ENCODE results near the gene EPC2. TPM values are rescaled to one million over a fixed set of nuclear protein-coding genes. Genes with fewer than 3 reads are reported as not detected.

EPC2 gene
- total RNA-seq, 1 experiment from 2014 or later: 19.6 TPM

GRCh38 chr2:148720501-148721001 lies 76.0 kb downstream of the EPC2 start:
- no peak overlapping the region for H3K27ac ChIP-seq (ENCODE audit: low read depth, low read length)
- intact Hi-C loops (cut with micrococcal nuclease): loop anchor here (1.0 kb wide), 1 partner anchor 11 kb away; no protein-coding TSS in a partner anchor
- H3K9me3 ChIP-seq (ENCODE audit: control insufficient read depth in 1 of 2, insufficient read depth in 1 of 2, low read depth in 1 of 2, low read length in 2 of 2): no peaks in the 10 kb centered on the region
- DNase-seq (ENCODE audit: low read depth, low spot score) (no peak), ATAC-seq (no peak)
- H3K4me3 ChIP-seq (replicated peaks in 1 of 2; ENCODE audit: low read depth in 1 of 2, low read length in 2 of 2): no peak overlapping the region
- H3K27me3 ChIP-seq (ENCODE audit: insufficient read depth, low read length): no peaks in the 10 kb centered on the region
- H4K20me1 ChIP-seq (ENCODE audit: insufficient read depth): 0 out of 2 replicates have a peak, but pooled peaks cover 10% of the 10 kb centered on the region
- no peak overlapping the region for H3K4me2 ChIP-seq (ENCODE audit: low read length)
- CTCF ChIA-PET: no interaction called here
- POLR2A ChIA-PET: no interaction called here
- no peak overlapping the region for H2AFZ ChIP-seq (ENCODE audit: low read depth, low read length, poor library complexity, severe bottlenecking)
- no peak for TF ChIP-seq CBX3 (IDR thresholded peaks at IDR 0.05; ENCODE audit: low read depth)
- TF ChIP-seq YY1 (IDR thresholded peaks at IDR 0.05; ENCODE audit: extremely low read depth, insufficient replicate concordance, low read depth, low read length): no peak
- no peak for TF ChIP-seq JUND (IDR thresholded peaks at IDR 0.05)
- TF ChIP-seq SRF (IDR thresholded peaks at IDR 0.05; ENCODE audit: low read depth): no peak
- H3K36me3 ChIP-seq (ENCODE audit: control insufficient read depth in 1 of 2, insufficient read depth in 2 of 2, low read length in 2 of 2): no peaks in the 10 kb centered on the region
- no TSS peak for BruUV-seq (replicated peaks)
- no peak overlapping the region for H3K9ac ChIP-seq (ENCODE audit: low read length)
- RAD21 ChIA-PET (ENCODE audit: low non-redundant PET in 1 of 2, low total read pairs in 2 of 2, uncharacterized antibody in 2 of 2, unreplicated experiment in 2 of 2): no interaction called here
- H3K4me1 ChIP-seq (ENCODE audit: control insufficient read depth in 1 of 2, insufficient read depth in 2 of 2, low read length in 2 of 2): 0 out of 4 replicates have a peak, but pooled peaks cover 0 to 2% of the 10 kb centered on the region in 2 experiments
- H3K79me2 ChIP-seq (ENCODE audit: insufficient read depth, low read length): peaks cover 92% of the 10 kb centered on the region
- no peaks in the 10 kb centered on the region for H3K9me2 ChIP-seq (ENCODE audit: insufficient read depth)

- ChIA-PET POLR2A (interaction anchor here (0.7 kb wide), 1 partner anchor 68 kb away, joined by 3 read pairs; no protein-coding TSS in a partner anchor), RAD21 (ENCODE audit: low non-redundant PET in 1 of 2, low total read pairs in 2 of 2, uncharacterized antibody in 2 of 2, unreplicated experiment in 2 of 2) (no interaction called here), CTCF (no interaction called here)
- no peak overlapping the region for H3K27ac ChIP-seq (ENCODE audit: low read depth, low read length)
- intact Hi-C loops (cut with micrococcal nuclease): loop anchor here (1.0 kb wide), 1 partner anchor 12 kb away; no protein-coding TSS in a partner anchor
- no TSS peak for BruUV-seq (replicated peaks)
- no peak overlapping the region for H3K9ac ChIP-seq (ENCODE audit: low read length)
- H3K9me3 ChIP-seq (ENCODE audit: control insufficient read depth in 1 of 2, insufficient read depth in 1 of 2, low read depth in 1 of 2, low read length in 2 of 2): no peaks in the 10 kb centered on the region
- H3K9me2 ChIP-seq (ENCODE audit: insufficient read depth): no peaks in the 10 kb centered on the region
- 0 out of 2 replicates have a peak, but pooled peaks cover 10% of the 10 kb centered on the region for H4K20me1 ChIP-seq (ENCODE audit: insufficient read depth)
- no peak for ATAC-seq
- no peak overlapping the region for H2AFZ ChIP-seq (ENCODE audit: low read depth, low read length, poor library complexity, severe bottlenecking)
- H3K36me3 ChIP-seq (ENCODE audit: control insufficient read depth in 1 of 2, insufficient read depth in 2 of 2, low read length in 2 of 2): no peaks in the 10 kb centered on the region
- H3K27me3 ChIP-seq (ENCODE audit: insufficient read depth, low read length): no peaks in the 10 kb centered on the region
- no peak for DNase-seq (ENCODE audit: low read depth, low spot score)
- H3K4me2 ChIP-seq (ENCODE audit: low read length): no peak overlapping the region
- H3K4me3 ChIP-seq (replicated peaks in 1 of 2; ENCODE audit: low read depth in 1 of 2, low read length in 2 of 2): no peak overlapping the region
- peaks cover 88% of the 10 kb centered on the region for H3K79me2 ChIP-seq (ENCODE audit: insufficient read depth, low read length)
- 0 out of 4 replicates have a peak, but pooled peaks cover 0 to 2% of the 10 kb centered on the region in 2 experiments for H3K4me1 ChIP-seq (ENCODE audit: control insufficient read depth in 1 of 2, insufficient read depth in 2 of 2, low read length in 2 of 2)
- no peak for TF ChIP-seq ELF1 (IDR thresholded peaks at IDR 0.05; ENCODE audit: borderline replicate concordance, low read depth)
- no peak for TF ChIP-seq SIN3A (IDR thresholded peaks at IDR 0.05; ENCODE audit: low read depth)
- no peak for TF ChIP-seq MAX (IDR thresholded peaks at IDR 0.05)
- no peak for TF ChIP-seq POLR2AphosphoS5 (IDR thresholded peaks at IDR 0.05; ENCODE audit: low read depth, low read length)
- no peak for TF ChIP-seq SRF (IDR thresholded peaks at IDR 0.05; ENCODE audit: low read depth)
- no peak for TF ChIP-seq CBX3 (IDR thresholded peaks at IDR 0.05; ENCODE audit: low read depth)
- TF ChIP-seq REST (IDR thresholded peaks at IDR 0.05; ENCODE audit: low read depth): no peak
- TF ChIP-seq EGR1 (IDR thresholded peaks at IDR 0.05; ENCODE audit: low read depth): no peak
- TF ChIP-seq YY1 (IDR thresholded peaks at IDR 0.05; ENCODE audit: extremely low read depth, insufficient replicate concordance, low read depth, low read length): no peak
- TF ChIP-seq SP1 (IDR thresholded peaks at IDR 0.05; ENCODE audit: low read depth): no peak
- TF ChIP-seq, protein P1, sequence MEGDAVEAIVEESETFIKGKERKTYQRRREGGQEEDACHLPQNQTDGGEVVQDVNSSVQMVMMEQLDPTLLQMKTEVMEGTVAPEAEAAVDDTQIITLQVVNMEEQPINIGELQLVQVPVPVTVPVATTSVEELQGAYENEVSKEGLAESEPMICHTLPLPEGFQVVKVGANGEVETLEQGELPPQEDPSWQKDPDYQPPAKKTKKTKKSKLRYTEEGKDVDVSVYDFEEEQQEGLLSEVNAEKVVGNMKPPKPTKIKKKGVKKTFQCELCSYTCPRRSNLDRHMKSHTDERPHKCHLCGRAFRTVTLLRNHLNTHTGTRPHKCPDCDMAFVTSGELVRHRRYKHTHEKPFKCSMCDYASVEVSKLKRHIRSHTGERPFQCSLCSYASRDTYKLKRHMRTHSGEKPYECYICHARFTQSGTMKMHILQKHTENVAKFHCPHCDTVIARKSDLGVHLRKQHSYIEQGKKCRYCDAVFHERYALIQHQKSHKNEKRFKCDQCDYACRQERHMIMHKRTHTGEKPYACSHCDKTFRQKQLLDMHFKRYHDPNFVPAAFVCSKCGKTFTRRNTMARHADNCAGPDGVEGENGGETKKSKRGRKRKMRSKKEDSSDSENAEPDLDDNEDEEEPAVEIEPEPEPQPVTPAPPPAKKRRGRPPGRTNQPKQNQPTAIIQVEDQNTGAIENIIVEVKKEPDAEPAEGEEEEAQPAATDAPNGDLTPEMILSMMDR (IDR thresholded peaks at IDR 0.05 in 2 of 3, conservative IDR thresholded peaks at IDR 0.05 in 1 of 3; ENCODE audit: borderline replicate concordance in 1 of 3, insufficient read depth in 1 of 3, low read depth in 2 of 3, low read length in 2 of 3): no peak
- TF ChIP-seq EZH2phosphoT487 (IDR thresholded peaks at IDR 0.05; ENCODE audit: borderline replicate concordance): no peak
- TF ChIP-seq, protein P2, sequence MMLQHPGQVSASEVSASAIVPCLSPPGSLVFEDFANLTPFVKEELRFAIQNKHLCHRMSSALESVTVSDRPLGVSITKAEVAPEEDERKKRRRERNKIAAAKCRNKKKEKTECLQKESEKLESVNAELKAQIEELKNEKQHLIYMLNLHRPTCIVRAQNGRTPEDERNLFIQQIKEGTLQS (IDR thresholded peaks at IDR 0.05): no peak
- TF ChIP-seq RAD21 (IDR thresholded peaks at IDR 0.05; ENCODE audit: low read depth): no peak
These were observed 77.0 kb downstream of the EPC2 start for GRCh38 chr2:148721520-148721931.

Measured in HCT116 (cell line).